ENCODE data around the gene SEMA6A.

Gene SEMA6A

DNA sequence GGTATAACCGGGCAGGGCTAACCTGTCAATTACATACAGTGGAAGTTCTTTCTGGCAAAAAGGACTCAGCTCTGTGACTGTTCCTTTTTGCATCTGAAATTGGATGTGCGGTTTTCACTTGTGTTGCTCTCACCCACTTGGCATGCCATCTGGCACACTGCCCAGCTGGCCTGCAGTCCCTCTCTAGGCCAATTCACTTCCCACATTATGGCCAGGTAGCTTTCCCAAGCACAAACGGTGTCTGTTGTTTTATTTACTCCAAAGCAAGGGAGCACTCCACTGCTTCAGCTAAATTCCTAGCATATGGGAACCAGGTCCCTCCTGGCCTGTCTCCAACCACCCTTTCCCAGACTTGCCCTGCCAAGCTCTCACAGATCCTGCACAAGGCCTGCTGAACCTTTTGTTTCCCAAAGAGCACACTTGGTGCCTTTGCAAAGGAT, 132.5 kb downstream of the SEMA6A start:
- DNase-seq (ENCODE audit: low read depth in 1 of 2, low spot score in 1 of 2), result no peak
- no peak overlapping the region for H3K27ac ChIP-seq (replicated peaks)
- H3K27me3 ChIP-seq (ENCODE audit: insufficient read depth, poor library complexity, severe bottlenecking), result no peaks in the 10 kb centered on the region
- no peak overlapping the region for H3K4me3 ChIP-seq (replicated peaks; ENCODE audit: insufficient read depth, low read length)
- TF ChIP-seq, protein P1, sequence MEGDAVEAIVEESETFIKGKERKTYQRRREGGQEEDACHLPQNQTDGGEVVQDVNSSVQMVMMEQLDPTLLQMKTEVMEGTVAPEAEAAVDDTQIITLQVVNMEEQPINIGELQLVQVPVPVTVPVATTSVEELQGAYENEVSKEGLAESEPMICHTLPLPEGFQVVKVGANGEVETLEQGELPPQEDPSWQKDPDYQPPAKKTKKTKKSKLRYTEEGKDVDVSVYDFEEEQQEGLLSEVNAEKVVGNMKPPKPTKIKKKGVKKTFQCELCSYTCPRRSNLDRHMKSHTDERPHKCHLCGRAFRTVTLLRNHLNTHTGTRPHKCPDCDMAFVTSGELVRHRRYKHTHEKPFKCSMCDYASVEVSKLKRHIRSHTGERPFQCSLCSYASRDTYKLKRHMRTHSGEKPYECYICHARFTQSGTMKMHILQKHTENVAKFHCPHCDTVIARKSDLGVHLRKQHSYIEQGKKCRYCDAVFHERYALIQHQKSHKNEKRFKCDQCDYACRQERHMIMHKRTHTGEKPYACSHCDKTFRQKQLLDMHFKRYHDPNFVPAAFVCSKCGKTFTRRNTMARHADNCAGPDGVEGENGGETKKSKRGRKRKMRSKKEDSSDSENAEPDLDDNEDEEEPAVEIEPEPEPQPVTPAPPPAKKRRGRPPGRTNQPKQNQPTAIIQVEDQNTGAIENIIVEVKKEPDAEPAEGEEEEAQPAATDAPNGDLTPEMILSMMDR (IDR thresholded peaks at IDR 0.05; ENCODE audit: insufficient read depth, low read length), result no peak
- TF ChIP-seq REST (IDR thresholded peaks at IDR 0.05; ENCODE audit: insufficient replicate concordance, low read depth), result no peak
- no peak for TF ChIP-seq SPI1 (IDR thresholded peaks at IDR 0.05; ENCODE audit: borderline replicate concordance, low read depth)
- no peak for TF ChIP-seq POLR2AphosphoS5 (IDR thresholded peaks at IDR 0.05; ENCODE audit: low read depth)
- TF ChIP-seq GABPA (IDR thresholded peaks at IDR 0.05; ENCODE audit: low read depth), result no peak

DNA sequence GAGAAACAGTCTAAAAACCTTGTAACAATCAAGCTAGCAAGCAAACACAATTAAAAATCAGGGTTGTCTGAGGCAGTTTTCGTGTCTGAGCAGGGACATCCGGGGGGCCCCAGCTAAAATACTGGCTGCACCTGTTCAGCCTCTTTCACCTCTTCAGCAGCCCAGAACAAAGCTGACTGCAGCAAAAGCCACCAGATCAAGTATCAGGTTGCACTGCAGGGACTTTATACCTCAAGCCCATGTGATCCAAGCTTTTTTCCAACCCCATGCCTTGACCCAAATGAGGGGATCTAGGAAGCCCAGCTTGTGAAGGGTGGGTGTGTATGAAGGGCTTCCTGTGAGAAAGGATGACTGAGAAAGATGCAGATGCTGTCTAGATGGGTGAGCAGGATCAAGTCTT, 133.4 kb downstream of the SEMA6A start:
- TF ChIP-seq SPI1 (IDR thresholded peaks at IDR 0.05; ENCODE audit: borderline replicate concordance, low read depth), result no peak
- TF ChIP-seq, protein P1 (IDR thresholded peaks at IDR 0.05; ENCODE audit: insufficient read depth, low read length), result no peak
- no peak for TF ChIP-seq POLR2AphosphoS5 (IDR thresholded peaks at IDR 0.05; ENCODE audit: low read depth)
- TF ChIP-seq REST (IDR thresholded peaks at IDR 0.05; ENCODE audit: insufficient replicate concordance, low read depth), result no peak
- no peak for TF ChIP-seq GABPA (IDR thresholded peaks at IDR 0.05; ENCODE audit: low read depth)
- no peak for DNase-seq (ENCODE audit: low read depth in 1 of 2, low spot score in 1 of 2)
- Histone ChIP-seq H3K27me3 (ENCODE audit: insufficient read depth, poor library complexity, severe bottlenecking) (no peaks in the 10 kb centered on the region), H3K27ac (replicated peaks) (no peak overlapping the region), H3K4me3 (replicated peaks; ENCODE audit: insufficient read depth, low read length) (no peak overlapping the region)

DNA sequence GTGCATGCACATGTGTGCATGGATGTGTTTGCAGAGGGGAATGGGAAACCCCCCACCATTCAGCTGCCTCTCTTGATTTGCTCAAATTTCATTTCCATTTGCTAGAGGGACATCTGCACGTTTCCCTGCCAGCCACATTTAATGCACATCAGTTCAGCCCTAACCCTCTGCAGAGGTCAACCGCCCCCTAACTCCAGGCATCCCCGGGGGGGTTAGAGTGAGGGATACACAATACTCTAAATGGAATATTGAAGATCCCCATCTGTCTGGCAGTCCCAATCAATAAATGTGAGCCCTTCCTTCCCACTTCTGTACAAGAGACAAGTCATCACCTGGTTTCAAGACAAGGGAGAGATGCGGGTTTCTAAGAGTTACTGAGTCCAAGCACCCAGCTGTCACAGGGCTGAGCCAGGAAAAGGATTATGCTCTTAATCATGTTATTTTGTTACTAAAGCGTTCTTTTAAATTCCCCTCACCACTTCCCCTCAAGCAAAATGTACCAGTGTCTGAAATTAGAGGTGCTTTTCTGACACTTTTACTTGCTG, 134.1 kb downstream of the SEMA6A start:
- DNase-seq (ENCODE audit: low read depth in 1 of 2, low spot score in 1 of 2), result no peak
- TF ChIP-seq POLR2AphosphoS5 (IDR thresholded peaks at IDR 0.05; ENCODE audit: low read depth), result no peak
- no peak for TF ChIP-seq SPI1 (IDR thresholded peaks at IDR 0.05; ENCODE audit: borderline replicate concordance, low read depth)
- TF ChIP-seq, protein P1 (IDR thresholded peaks at IDR 0.05; ENCODE audit: insufficient read depth, low read length), result no peak
- no peak for TF ChIP-seq GABPA (IDR thresholded peaks at IDR 0.05; ENCODE audit: low read depth)
- TF ChIP-seq REST (IDR thresholded peaks at IDR 0.05; ENCODE audit: insufficient replicate concordance, low read depth), result no peak
- H3K27me3 ChIP-seq (ENCODE audit: insufficient read depth, poor library complexity, severe bottlenecking), result no peaks in the 10 kb centered on the region
- no peak overlapping the region for H3K4me3 ChIP-seq (replicated peaks; ENCODE audit: insufficient read depth, low read length)
- H3K27ac ChIP-seq (replicated peaks), result no peak overlapping the region
